Stimulated activated CD8-positive, alpha-beta memory T cell treated with anti-CD3 and anti-CD28 coated beads, Interleukin-15, amount 100 ng/mL, for 48 hours (primary cell): ENCODE results near the gene MLN.
A peak's percentile ranks its signal among the peaks of the same experiment; 100 is the strongest.

Experiments used
- DNase-seq, 2 donors: peaks; one replicate each; pipeline ENCODE4 v3.0.0-alpha.2; 2020; ENCODE audit warnings: low read depth in 2 of 2

MLN gene, protein sequence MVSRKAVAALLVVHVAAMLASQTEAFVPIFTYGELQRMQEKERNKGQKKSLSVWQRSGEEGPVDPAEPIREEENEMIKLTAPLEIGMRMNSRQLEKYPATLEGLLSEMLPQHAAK

DNA sequence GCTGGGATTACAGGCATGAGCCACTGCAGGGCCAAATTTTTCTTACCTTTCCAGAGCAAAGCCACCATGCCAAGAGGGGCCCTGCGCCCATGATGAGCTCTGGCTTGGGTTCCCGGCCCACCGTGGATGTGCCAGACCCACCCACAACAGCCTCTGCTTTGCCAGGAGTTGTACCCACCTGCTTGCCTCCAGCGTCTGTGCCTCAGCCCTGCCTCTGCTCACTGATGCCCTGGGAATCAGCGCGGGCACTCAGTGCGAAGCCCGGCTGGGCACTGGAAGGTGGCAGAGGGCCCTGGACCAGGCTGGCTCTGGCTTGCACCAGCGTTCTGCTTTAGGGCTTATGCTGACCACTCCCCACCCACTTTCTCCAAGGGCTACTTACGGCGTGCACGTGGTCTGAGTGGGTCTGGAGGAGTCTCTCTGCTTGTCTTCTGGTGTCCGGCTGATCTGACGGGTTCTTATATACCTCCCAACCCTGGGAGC lies at the start of gene MLN:
Gene MLN (minus strand): TSS at position 433 of the 483 bp plus-strand sequence. CDS start 2,840 bp downstream, outside the sequence.
- no peak for DNase-seq

DNA sequence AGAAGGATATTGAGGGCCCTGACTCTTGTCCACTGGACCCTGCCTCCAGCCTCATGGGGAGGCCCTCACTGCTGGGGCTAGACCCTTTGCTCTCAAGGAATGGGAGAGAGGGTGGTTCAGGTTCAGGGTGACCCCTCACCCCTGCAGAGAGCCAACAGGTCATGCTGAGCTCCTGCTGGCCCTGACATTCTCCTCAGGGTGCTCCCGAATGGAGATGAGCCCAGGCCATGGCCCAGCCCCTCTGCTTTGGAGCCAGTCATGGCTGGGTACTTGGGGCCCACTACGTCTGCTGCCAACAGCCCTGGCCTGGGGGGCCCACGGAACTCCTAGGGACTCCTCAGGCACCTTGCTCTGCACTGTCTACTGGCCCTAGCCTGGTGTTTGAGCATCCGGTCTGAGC lies 49.2 kb upstream of the MLN start:
- no peak for DNase-seq

DNA sequence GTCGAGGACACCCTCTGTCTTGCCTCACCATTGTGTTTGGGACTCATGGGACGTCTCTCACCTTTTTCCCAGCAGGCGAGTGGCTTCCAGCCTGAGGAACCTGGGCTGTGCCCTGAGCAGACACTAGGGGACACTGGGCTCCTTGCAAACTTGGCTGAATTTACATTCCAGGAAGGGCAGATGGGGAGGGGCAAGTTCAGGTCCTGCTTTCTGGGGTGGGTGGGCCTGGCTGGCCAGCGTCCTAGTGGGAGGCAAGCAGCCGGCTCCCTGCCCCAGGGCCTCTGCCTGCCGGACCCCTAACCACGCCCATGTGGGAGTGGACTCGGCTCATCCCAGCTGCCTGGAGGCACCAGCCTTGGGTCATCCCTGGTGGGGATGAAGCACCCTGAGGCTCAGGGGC lies 48.2 kb upstream of the MLN start:
- no peak for DNase-seq

DNA sequence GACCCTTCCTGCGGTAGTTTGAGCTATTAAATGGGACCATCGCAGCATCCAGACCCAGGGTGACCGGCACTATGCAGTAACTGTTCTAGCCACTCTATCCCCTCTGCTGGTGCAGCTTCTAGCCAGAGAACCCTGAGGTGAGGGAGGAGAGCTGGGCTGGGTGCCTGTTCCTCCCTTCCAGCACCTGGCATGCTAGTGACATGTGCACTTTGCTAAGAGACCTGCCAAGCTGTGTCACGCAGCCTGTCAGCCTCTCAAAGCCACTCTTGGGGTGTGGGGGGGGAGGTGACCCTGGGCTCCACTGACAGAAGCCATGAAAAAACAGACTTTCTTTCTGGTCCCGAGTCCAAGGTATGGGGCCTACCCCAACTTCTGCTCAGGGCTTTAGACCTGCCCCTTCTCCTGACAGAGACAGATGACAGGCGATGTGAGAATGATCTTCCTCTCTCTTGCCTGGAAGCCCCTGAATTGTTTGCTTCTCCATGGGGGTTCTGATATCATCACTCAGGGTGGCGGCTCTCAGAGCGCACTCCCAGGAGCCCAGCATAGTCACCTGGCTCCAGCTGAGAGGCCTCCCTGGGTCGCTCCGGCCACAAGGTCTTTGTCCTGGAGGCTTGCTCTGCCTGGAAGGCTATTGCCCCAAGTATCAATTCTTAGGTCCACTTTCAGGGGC lies 47.2 kb upstream of the MLN start:
- DNase-seq = no peak

DNA sequence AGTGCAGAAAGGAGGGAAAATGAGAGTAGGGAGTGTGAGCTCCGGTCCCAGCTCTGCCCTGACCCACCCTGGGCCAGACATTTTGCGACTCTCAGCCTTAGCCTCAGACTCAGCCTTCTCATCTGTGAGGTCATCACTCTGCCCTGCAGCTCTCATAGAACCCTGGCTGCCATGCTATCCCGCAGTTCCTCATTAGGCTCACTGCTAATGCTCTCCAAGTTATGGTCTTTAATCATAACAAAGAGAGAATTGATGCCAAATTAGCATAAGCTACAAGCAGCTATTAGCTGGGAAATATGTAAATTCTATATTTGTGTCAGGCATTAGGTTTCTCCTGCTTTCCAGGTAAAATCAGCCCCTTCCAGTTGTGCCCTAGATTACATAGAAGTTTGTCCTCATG lies 46.5 kb upstream of the MLN start:
- DNase-seq = no peak

DNA sequence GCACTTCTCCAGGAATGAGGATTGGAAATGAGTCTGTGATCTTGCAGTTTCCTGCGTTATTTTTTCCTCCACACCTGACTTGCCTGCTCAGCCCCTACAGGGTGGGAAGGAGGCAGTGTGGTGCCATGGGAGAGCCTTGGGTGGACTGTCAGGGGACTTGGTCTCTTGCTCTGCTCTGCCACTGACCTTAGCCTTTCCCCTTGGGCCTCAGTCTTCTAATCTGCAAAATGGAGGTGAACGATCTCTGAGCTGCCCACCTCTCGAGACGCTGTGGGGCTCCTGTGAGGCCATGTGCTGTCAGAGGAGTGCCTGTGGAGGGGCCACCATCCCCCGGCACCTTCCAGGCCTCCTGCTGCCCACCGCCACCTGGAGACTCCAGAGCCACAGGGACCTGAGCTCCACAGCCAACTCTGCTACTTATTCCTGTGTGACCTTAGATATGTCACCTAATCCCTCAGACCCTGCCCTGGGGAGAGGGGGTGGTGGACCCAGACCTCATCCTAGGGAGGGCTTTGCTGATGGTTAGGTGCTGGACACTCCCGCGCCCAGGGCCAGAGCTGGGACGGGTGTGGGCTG lies 45.8 kb upstream of the MLN start:
- DNase-seq = no peak

DNA sequence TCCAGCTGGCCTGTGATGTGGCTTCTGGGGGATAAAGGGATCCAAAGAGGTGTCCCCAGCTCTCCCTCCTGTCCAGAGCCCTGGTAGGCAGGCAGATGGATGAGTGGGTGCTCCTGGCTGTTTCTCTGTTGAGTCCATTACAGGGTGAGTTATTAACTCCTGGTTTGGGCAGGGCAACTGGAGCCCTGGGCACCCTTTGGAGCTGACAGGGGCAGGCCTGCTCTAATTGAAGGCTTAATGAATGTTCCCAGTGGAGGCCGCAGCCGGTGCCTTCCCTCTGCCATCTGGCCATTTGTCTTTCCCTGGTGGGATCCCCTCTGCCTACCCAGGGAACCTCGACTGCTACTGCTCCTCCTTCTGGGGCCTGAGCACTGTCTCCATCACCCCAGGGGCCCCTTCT lies 44.7 kb upstream of the MLN start:
- no peak for DNase-seq

DNA sequence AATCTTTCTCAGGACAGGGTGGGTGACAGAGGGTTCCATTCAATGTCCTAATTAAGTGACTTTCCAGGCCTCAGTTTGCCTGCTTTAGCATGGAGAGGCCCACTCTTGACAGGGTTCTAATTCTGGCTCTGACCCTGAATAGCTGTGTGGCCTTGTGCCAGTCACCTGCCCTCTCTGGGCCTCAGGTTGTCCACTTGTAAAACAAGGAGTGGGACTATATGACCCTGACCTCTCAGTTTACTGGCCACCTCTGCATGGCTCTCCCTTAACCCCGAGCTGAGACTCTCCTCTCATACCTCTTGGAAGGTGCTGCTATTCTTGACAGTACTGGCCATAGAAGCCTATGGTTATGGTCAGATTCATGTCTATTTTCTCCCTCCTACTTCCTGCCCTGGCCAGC lies 44.1 kb upstream of the MLN start:
- DNase-seq = no peak

DNA sequence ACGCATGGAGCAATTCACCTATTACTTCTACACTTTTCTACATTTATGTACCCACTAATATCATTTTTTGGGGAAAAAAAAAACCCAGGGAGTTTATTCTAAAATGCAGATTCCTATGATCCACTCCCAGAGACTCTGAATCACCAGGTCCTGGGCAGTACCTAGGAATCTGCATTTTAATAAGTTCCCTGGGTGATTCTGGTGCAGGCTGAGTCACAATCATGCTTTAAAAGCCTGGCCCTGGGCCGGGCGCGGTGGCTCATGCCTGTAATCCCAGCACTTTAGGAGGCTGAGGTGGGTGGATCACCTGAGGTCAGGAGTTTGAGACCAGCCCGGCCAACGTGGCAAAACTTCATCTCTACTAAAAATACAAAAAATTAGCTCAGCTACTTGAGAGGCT lies 43.3 kb upstream of the MLN start:
- no peak for DNase-seq

DNA sequence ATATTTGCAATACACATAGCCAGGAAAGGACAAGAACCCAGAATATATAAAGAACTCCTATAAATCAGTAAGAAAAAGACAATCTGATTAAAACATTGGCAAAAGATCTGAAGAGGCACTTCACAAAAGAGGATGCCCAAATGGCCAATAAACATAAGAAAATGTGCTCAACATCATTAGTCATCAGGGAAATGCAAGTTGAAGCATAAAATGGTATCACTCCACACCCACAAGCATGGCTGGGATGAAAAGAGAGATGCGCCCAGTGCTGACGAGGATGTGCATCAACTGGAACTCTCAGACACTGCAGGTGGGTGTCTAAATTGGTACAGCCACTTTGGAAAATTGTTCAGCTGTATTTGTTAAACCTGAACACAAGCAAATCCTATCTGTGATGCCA lies 42.4 kb upstream of the MLN start:
- no peak for DNase-seq

DNA sequence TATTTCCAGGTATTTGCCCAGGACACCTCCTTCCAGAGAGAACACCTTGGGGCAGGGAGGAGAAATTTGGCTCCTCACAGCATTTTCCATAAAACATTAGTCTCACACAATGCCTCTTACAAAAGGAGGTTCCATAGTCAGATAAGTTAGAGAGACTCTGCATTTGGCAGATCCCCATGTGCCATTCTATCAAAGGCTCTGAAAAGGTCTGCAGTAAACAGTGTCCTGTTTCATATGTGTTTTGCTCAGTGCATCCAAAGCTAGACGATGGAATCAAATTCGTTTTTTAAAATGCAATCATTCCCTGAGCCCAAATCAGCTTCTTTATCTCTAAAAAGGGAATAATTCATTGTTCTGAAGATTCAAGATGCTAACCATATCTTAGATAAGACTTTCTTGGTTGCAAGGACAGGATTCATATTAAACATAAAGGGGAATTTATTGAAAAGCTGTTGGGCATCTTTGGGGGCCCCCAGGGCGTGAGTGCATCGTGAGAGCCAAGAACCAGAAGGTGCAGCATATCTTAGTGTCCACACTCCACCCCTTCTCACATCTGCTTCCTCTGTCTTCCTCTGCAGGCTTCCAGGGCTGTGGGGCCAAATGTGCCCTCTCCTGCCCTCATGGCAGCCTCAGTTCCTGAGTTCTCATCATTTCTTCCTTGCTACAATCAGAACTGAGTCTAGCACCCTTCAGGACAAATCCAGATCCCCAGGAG lies 41.4 kb upstream of the MLN start:
- no peak for DNase-seq

DNA sequence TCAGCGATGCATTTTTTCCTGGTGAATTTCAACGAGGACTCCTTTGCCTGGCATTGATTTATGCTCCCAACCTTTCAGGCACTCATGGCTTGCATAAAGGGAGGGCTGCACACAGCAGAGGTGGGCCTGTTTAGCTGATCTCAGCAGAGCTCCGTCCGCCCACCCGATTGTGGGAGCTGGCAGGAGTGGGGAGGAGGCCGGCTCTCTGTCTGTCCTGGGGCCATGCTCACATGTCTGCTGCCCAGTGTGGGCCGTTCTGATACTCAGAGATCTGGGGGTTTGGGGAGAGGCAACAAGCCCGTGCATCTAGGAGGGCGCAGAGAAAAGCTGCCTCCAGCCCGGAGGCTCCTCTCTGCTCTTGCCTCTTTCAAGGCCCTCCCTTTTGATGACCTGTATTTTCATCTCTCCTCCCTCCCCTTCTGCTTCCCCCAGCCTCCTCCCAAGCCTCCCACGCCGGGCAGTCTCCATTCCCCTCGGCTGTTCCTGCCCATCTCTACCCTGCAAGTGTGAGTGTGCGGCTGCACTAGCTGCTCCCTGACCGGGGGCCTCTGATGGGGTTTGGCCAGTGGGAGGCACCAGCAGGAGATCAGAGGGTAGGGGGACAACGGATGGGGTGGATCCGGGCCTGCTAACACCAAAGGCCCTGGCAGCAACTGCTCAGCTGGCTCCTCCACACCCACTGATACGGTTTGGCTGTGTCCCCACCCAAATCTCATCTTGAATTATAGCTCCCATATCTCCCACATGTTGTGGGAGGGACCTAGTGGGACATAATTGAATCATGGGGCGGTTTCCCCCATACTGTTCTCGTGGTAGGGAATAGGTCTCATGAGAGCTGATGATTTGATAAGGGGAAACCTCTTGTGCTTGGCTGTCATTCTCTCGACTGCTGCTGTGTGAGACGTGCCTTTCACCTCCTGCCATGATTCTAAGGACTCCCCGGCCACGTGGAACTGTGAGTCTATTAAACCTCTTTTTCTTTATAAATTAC lies 39.6 kb upstream of the MLN start:
- DNase-seq = no peak

DNA sequence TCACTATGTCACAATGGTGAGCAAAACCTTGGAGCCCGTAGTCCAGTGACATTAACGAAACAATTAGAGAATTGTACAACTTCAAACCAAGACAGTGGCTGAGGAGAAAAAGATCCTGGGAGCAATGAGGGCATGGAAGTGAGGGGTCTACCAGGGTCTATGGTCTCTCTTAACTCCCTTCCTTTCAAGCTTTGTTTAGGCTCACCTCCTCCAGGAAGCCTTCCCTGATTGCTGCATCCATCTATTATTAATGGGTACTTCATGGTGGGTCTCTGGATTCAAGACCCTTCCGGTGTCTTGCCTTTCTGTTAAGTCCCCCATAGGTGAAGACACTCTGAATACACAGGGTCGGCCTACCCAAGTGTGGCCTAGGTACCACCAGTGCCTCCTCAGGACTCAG lies 38.1 kb upstream of the MLN start:
- no peak for DNase-seq

DNA sequence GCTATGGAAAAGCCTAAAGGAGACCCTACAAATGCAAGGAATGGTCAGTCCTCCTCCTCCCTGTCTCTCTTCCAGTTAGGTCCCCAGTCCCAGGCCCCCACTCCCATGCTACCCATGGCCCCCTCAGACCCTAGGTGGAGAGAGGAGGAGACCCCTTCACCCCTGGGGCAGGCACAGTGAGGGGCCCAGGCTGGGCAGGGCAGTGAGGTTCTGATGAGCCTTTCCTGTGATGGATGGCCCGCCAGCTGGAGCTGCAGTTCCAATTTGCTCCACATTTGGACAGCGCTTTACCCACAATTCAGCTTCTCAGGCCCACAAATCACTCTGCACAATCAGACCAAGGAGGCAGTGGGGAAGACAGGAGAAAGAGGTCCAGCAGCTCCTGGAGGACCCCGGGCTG lies 37.3 kb upstream of the MLN start:
- DNase-seq = no peak

DNA sequence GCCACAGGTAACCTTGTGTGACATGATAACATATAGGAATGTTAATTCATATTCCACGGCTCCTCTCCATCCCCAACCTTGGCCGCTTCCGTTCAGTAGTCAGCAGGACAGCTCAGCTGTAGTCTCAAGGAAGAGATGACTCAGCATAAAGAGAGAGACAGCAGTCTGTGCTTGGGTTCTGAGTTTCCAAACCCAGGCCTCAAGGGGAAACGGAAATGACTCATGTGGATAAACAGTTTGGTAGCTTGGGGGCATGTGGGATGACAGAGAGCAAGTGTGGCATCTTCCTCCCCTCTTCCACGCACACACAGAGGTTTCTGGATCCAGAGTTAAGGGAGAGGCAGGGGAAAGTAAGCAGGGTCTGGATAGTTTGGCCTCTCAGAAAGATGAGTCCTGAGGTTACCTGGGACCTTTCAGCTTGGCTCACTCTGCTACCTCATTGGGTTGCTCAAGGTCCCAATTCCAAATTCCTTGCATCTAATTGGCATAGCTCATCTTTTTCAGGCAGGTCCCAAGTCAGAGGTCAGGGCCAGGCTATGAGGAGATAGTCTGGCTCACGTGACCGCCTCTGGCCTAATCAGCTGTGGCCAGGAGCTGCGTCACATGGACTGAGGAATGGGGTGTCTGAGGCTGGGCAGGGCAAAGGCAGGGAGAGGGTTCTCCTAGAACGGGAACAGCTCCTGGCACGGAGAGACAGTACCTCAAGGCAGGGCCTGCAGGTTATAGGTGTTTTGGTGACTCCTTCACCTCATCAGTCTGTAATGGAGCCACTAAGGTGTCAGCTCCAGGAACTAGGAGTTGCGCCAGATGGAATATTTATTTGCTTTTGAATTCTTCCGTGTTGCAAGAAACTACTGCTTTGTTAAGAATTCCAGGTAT lies 36.5 kb upstream of the MLN start:
- peak; percentile 25 to 32 for DNase-seq

DNA sequence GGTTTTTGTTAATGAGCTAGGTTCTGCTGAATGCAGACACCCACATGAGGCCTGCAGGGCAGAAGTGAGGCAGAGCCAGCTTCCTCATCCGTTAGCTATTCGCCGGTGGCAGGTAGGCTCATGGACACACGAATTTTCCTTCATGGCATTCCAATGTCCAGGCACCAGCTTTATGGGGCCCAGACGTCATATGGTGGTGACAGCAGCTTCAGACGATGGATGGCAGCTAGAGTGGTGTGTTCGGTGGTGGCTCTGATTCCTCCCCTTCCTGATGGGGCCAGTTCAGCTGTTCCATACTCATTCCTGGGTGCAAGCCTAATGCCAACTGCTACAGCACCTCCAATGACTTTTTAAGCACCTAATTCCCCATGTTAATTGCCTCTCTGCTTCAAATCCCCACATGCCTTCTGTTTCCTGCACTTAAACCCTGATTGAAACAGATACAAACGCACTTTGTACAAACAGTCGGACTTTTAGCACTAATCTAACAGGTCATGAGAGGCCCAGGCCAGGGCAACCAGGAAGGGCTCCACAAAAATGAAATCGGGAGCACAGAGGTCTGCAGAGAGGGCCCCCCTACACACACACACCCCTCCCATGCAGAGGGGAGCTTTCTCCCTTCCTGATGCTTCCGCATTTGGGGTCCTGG lies 35.7 kb upstream of the MLN start:
- DNase-seq = no peak

DNA sequence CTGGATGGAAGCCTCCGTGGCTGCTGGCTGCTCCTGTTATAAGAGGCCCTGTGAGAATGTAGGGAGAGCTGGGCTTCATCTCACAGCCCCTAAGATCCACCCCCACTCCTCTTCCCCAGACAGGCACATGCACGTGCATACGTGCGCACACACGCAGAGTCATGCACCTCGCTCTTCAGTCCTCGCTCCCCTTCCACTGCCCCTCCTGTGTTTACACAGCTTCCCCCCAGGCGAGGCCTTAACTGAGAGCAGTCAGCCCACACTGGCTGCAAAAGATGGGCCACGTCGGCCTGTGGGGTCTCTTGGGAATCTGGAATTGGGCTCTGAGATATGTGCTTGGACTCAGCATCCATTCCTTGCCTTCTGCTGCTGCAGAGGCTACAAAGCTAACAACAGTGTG lies 35.2 kb upstream of the MLN start:
- no peak for DNase-seq

DNA sequence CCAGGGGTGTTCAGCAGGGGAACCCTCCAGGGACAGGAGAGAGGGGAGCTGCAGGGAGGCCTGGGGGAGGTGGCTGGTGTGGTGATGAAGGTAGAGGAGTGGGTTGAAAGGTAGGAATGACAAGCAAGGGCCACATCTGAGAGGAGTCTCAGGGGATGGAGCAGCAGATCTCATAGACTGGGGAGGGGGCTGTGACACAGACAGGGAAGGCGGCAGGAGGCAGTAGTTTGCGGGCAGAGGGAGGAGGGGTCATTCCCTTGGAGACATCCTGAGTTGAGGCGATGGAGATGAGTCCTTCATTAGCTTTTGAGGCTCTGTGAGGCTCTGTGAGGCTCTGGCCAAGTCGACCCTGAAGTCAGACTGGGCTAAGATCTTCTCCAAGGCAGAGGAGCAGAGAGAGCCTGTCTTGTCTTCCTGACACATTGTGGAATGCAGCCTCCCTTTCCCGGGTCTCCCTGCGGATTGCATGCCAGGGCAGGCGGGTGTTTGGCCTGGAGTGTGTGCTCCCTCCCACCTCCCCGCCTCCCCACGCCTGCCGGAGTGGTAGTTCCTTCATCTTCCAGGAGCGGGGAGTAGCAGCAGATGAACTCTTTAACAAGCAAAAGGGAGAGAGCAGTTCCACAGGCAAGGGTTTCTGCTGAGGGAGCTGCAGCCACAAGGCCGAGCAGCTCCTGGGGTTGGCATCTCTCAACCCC lies 34.3 kb upstream of the MLN start:
- no peak for DNase-seq

DNA sequence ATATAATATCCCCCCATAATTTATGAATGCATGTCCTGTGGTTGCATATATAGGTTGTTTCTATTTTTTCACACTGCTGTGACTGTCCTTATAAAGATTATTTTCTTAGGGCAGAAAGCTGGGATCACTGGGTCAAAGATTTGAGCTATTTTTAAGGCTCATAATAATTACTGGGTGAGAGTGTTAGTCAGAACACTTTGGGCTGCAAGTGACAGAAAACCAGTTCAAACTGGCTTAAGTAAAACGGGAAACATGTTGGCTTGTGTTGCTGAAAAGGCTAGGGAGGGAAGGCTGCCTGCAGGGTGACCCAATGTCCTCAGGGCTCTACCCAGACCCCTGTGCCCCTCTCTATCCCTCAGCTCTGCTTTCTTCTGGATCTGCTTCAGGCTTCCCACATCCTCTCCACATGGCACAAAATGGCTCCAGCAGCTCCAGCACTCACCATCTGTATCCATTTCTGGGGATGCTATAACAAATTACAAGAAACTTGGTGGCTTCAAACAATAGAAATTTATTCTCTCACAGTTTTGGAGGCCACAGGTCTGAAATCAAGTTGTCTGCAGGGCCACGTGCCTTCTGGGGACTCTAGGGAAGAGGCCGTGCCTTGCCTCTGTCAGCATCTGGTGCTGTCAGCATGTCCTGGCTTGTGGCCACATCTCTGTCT lies 33.1 kb upstream of the MLN start:
- DNase-seq = no peak
